PC-9 (cell line): ENCODE measurements around the gene SH3GL1. TPM values are rescaled to one million over a fixed set of nuclear protein-coding genes. Genes with fewer than 3 reads are reported as not detected.

Source experiments
- BruUV-seq: library from RNA; stranded (reverse); fragments of 400-500 nt; replicated peaks from 2 replicates; lab custom pipeline; 2021; lab: Mats Ljungman, UMichigan
- CTCF ChIA-PET: fragments of 300-600 bp; sonication (Branson Sonifier 250); formaldehyde crosslinking; loops from one replicate; lab custom pipeline; 2022; ENCODE audit warnings: antibody characterized with exemption; lab: Charles Lee
- POLR2A ChIA-PET: fragments of 300-600 bp; sonication (Branson Sonifier 250); formaldehyde crosslinking; loops from one replicate; lab custom pipeline; 2022; ENCODE audit warnings: antibody characterized with exemption; ENCODE audit not compliant: unreplicated experiment; lab: Charles Lee
- DNase-seq, 2 experiments: peaks; one replicate each; pipeline versions ENCODE4 v3.0.0 to v3.0.0-alpha.2; 2015 to 2022; ENCODE audit warnings: mixed read lengths in 1 of 2
- H2AFZ ChIP-seq: fragments of 200-600 bp; sonication (generic); 2 replicates; pipeline ENCODE4 v1.8.1; 2017; ENCODE audit warnings: antibody characterized with exemption
- H3F3A ChIP-seq: fragments of 200-600 bp; sonication (generic); 2 replicates; pipeline ENCODE4 v1.8.1; 2017; ENCODE audit warnings: antibody characterized with exemption, mild to moderate bottlenecking, low read depth; ENCODE audit not compliant: insufficient read depth
- H3K27ac ChIP-seq: fragments of 200-600 bp; sonication (generic); 2 replicates; pipeline ENCODE4 v1.6.1; 2016; ENCODE audit warnings: mixed run types
- H3K27me3 ChIP-seq: fragments of 200-600 bp; sonication (generic); 2 replicates; pipeline ENCODE4 v1.6.1; 2016; ENCODE audit warnings: low read depth, mixed run types; ENCODE audit not compliant: insufficient read depth
- H3K36me3 ChIP-seq: fragments of 200-600 bp; sonication (generic); 2 replicates; pipeline ENCODE4 v1.6.1; 2016; ENCODE audit warnings: low read depth, mixed run types
- H3K4me1 ChIP-seq: fragments of 200-600 bp; sonication (generic); replicated peaks from 2 replicates; pipeline ENCODE4 v1.6.1; 2016; ENCODE audit warnings: mixed run types; ENCODE audit not compliant: insufficient read depth
- H3K4me2 ChIP-seq: fragments of 200-600 bp; sonication (generic); 2 replicates; pipeline ENCODE4 v1.6.1; 2017; ENCODE audit warnings: mixed run types
- H3K4me3 ChIP-seq: fragments of 200-600 bp; sonication (generic); 2 replicates; pipeline ENCODE4 v1.6.1; 2016; ENCODE audit warnings: mixed run types
- H3K79me2 ChIP-seq: fragments of 200-600 bp; sonication (generic); 2 replicates; pipeline ENCODE4 v1.6.1; 2017; ENCODE audit warnings: low read depth, mixed run types
- H3K9me2 ChIP-seq: fragments of 200-600 bp; sonication (generic); 2 replicates; pipeline ENCODE4 v1.8.1; 2017; ENCODE audit warnings: mild to moderate bottlenecking; ENCODE audit not compliant: insufficient read depth
- H3K9me3 ChIP-seq: fragments of 200-600 bp; sonication (generic); 2 replicates; pipeline ENCODE4 v1.8.1; 2016; ENCODE audit warnings: low read depth; ENCODE audit not compliant: insufficient read depth
- H4K20me1 ChIP-seq: fragments of 200-600 bp; sonication (generic); 2 replicates; pipeline ENCODE4 v1.8.1; 2017; ENCODE audit not compliant: insufficient read depth
- EZH2 ChIP-seq: fragments of 200-600 bp; sonication (generic); IDR thresholded peaks from 2 replicates; pipeline ENCODE4 v1.8.0; 2017; ENCODE audit warnings: antibody characterized with exemption, low read depth
- intact Hi-C: fragments of 100-400 bp; cut with micrococcal nuclease; formaldehyde crosslinking; loops from one replicate; pipeline ENCODE4 v1.10.0; 2022; ENCODE audit not compliant: unreplicated experiment
- total RNA-seq: library from RNA; stranded (reverse); gene quantifications from 2 replicates; pipeline ENCODE4 v1.2.3, GENCODE V29; 2021
- TF ChIP-seq, protein P1 (sequence below): fragments of 200-600 bp; sonication (generic); conservative IDR thresholded peaks from 2 replicates; pipeline ENCODE4 v1.6.1; 2017; ENCODE audit warnings: mixed run types, antibody characterized with exemption, mild to moderate bottlenecking, moderate library complexity

The SH3GL1 gene
- total RNA-seq, 1 experiment from 2014 or later, result 49.2 TPM

GRCh38 chr19:4434391-4434790, 34.0 kb upstream of the SH3GL1 start:
- DNase-seq, result no peak
- Histone ChIP-seq H3K4me3 (no peak overlapping the region), H3K36me3 (no peaks in the 10 kb centered on the region), H3K4me1 (no peaks in the 10 kb centered on the region), H4K20me1 (no peaks in the 10 kb centered on the region), H3K27ac (no peak overlapping the region), H3K27me3 (no peaks in the 10 kb centered on the region), H3F3A (no peaks in the 10 kb centered on the region), H3K9me3 (no peaks in the 10 kb centered on the region), H2AFZ (no peak overlapping the region), H3K9me2 (no peaks in the 10 kb centered on the region), H3K79me2 (no peaks in the 10 kb centered on the region), H3K4me2 (no peak overlapping the region)
- ChIA-PET CTCF (no interaction called here), POLR2A (no interaction called here)
- no peak for TF ChIP-seq EZH2
- TF ChIP-seq, protein P1, sequence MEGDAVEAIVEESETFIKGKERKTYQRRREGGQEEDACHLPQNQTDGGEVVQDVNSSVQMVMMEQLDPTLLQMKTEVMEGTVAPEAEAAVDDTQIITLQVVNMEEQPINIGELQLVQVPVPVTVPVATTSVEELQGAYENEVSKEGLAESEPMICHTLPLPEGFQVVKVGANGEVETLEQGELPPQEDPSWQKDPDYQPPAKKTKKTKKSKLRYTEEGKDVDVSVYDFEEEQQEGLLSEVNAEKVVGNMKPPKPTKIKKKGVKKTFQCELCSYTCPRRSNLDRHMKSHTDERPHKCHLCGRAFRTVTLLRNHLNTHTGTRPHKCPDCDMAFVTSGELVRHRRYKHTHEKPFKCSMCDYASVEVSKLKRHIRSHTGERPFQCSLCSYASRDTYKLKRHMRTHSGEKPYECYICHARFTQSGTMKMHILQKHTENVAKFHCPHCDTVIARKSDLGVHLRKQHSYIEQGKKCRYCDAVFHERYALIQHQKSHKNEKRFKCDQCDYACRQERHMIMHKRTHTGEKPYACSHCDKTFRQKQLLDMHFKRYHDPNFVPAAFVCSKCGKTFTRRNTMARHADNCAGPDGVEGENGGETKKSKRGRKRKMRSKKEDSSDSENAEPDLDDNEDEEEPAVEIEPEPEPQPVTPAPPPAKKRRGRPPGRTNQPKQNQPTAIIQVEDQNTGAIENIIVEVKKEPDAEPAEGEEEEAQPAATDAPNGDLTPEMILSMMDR, result no peak
- intact Hi-C loops, result no loop called here
- no TSS peak for BruUV-seq

GRCh38 chr19:4432918-4433506, 32.7 kb upstream of the SH3GL1 start:
- intact Hi-C loops, result no loop called here
- ChIA-PET POLR2A (no interaction called here), CTCF (no interaction called here)
- no peaks in the 10 kb centered on the region for H3K79me2 ChIP-seq
- TF ChIP-seq, protein P1, result no peak
- TF ChIP-seq EZH2, result no peak
- no peaks in the 10 kb centered on the region for H3F3A ChIP-seq
- H3K4me2 ChIP-seq, result no peak overlapping the region
- H3K36me3 ChIP-seq, result no peaks in the 10 kb centered on the region
- H3K27ac ChIP-seq, result no peak overlapping the region
- no TSS peak for BruUV-seq
- no peak overlapping the region for H3K4me3 ChIP-seq
- no peak overlapping the region for H2AFZ ChIP-seq
- no peaks in the 10 kb centered on the region for H3K9me2 ChIP-seq
- no peaks in the 10 kb centered on the region for H3K27me3 ChIP-seq
- no peaks in the 10 kb centered on the region for H3K9me3 ChIP-seq
- no peaks in the 10 kb centered on the region for H4K20me1 ChIP-seq
- H3K4me1 ChIP-seq, result no peaks in the 10 kb centered on the region
- no peak for DNase-seq

DNA sequence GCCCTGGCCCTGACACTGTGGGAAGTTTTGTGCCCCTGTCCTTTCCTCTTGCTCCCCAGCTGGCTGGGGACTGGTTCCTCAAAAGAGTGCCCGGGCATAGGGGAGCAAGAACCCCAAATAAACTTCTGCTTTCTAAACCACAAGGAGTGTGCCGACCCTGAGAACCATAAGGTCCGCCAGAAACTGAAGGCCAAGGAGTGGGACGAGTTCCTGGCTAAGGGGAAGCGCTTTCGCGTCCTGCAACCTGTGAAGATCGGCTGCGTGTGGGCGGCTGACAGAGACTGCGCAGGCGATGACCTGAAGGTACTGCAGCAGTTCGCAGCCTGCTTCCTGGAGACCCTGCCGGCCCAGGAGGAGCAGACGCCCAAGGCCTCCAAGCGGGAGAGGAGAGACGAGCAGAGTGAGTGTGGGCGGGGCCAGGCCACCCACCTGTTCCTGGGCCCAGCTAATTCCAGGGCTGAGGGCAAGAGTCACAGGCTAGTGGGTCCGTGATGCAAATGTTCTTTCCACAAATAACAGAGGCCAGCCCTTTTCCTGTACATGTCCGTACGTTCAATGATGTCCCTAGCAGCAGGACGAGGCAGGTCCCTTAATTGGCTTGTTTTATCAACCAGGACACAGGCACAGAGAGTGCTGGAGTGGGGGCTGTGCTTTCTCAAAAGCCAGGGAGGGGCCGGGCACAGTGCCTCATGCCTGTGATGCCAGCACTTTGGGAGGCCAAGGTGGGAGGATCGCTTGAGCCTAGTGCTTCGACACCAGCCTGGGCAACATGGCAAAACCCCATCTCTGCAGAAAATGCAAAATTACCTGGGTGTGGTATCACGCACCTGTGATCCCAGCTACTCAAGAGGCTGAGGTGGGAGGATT, 31.7 kb upstream of the SH3GL1 start:
- intact Hi-C loops, result no loop called here
- POLR2A ChIA-PET, result no interaction called here
- TF ChIP-seq EZH2, result no peak
- TF ChIP-seq, protein P1, result no peak
- H2AFZ ChIP-seq, result no peak overlapping the region
- H3K4me1 ChIP-seq, result no peaks in the 10 kb centered on the region
- no peaks in the 10 kb centered on the region for H3K9me3 ChIP-seq
- no peaks in the 10 kb centered on the region for H3K79me2 ChIP-seq
- CTCF ChIA-PET, result no interaction called here
- no TSS peak for BruUV-seq
- no peak overlapping the region for H3K4me3 ChIP-seq
- no peaks in the 10 kb centered on the region for H3K27me3 ChIP-seq
- H3F3A ChIP-seq, result no peaks in the 10 kb centered on the region
- no peak for DNase-seq
- H3K27ac ChIP-seq, result no peak overlapping the region
- H3K4me2 ChIP-seq, result no peak overlapping the region
- no peaks in the 10 kb centered on the region for H4K20me1 ChIP-seq
- no peaks in the 10 kb centered on the region for H3K9me2 ChIP-seq
- no peaks in the 10 kb centered on the region for H3K36me3 ChIP-seq
